Heart right ventricle (tissue), 16 donors: ENCODE measurements around the gene UGT3A1. TPM values are rescaled to one million over a fixed set of nuclear protein-coding genes. Genes with fewer than 3 reads are reported as not detected.

ENCODE experiments used
- ATAC-seq, 8 donors: fragments of 200-7000 bp; cut with Tn5 transposase; one replicate each; pipeline ENCODE4 v1.9.1; 2020; ENCODE audit warnings: mild to moderate bottlenecking in 8 of 8, moderate library complexity in 8 of 8, moderate number of reproducible peaks in 1 of 8
- DNase-seq, 2 donors: peaks; one replicate each; pipeline ENCODE4 v3.0.0-alpha.2; 2020
- H3K27ac ChIP-seq, 10 donors: fragments of 200-600 bp; sonication (generic) in 2 of 10; one replicate each; pipeline versions ENCODE4 v1.5.0 to v1.8.0; 2020 to 2022; ENCODE audit warnings: mild to moderate bottlenecking in 3 of 10
- H3K27me3 ChIP-seq, 7 donors: fragments of 200-600 bp; one replicate each; pipeline ENCODE4 v1.8.0; 2021 to 2022; ENCODE audit warnings: mild to moderate bottlenecking in 2 of 7
- H3K36me3 ChIP-seq, 9 donors: fragments of 200-600 bp; sonication (generic) in 1 of 9; one replicate each; pipeline versions ENCODE4 v1.5.0 to v1.8.0; 2020 to 2022; ENCODE audit warnings: mild to moderate bottlenecking in 2 of 9
- H3K4me1 ChIP-seq, 9 donors: fragments of 200-600 bp; sonication (generic) in 1 of 9; one replicate each; pipeline versions ENCODE4 v1.5.0 to v1.8.0; 2020 to 2022; ENCODE audit warnings: mild to moderate bottlenecking in 4 of 9
- H3K4me3 ChIP-seq, 10 donors: fragments of 200-600 bp; sonication (generic) in 2 of 10; one replicate each; pipeline versions ENCODE4 v1.5.0 to v1.8.0; 2020 to 2022; ENCODE audit warnings: mild to moderate bottlenecking in 7 of 10, moderate library complexity in 2 of 10
- H3K9me3 ChIP-seq, 11 donors: fragments of 200-600 bp in 10 of 11; sonication (generic) in 2 of 11; one replicate each; pipeline versions ENCODE4 v1.5.0 to v1.8.0; 2013 to 2022; ENCODE audit warnings: mild to moderate bottlenecking in 2 of 11, control low read depth in 1 of 11, moderate library complexity in 1 of 11
- CTCF ChIP-seq, 9 donors: fragments of 200-600 bp; sonication (generic) in 2 of 9; IDR thresholded peaks; one replicate each; pipeline versions ENCODE4 v1.5.0 to v1.8.0; 2021 to 2022; ENCODE audit warnings: antibody characterized with exemption in 9 of 9, mild to moderate bottlenecking in 5 of 9, moderate library complexity in 1 of 9
- WGBS, 2 donors: extraction: QIAGEN DNeasy Blood & Tissue Kit; methylation state at CpG; one replicate each; pipeline ENCODE4 v1.1.7; 2013; ENCODE audit warnings: inconsistent platforms in 1 of 2; 5-methylcytosine and 5-hydroxymethylcytosine counted together
- intact Hi-C, 10 donors: fragments of 100-400 bp; cut with DNase I; formaldehyde crosslinking; loops; one replicate each; pipeline versions ENCODE4 v1.11.1 to v1.14.2; 2022
- polyA plus RNA-seq, 2 donors: library from polyadenylated mRNA; stranded (reverse); fragments of 200-250 nt; gene quantifications; one replicate each; pipeline ENCODE4 v1.2.3, GENCODE V29; 2013
- total RNA-seq, 10 donors: library from RNA; stranded (reverse); fragmentation: NEBNext Ultra II Directional in 3 of 10; extraction: Animal tissue kit (Norgen Biotek cat#: 25700) in 3 of 10; gene quantifications; one replicate each; pipeline versions ENCODE4 v1.2.1 to v1.2.4, GENCODE V29; 2021 to 2023
- donor health status: Arrhythmogenic right ventricular cardiomyopathy.
- donor health status: ischemic (EF 13 %, LVEDD 7.1; RV severe dilation, severe dysfunction).
- donor health status: healthy with polysubstance abuse.
- donor health status: DM: no; HTN: yes; CAD: no.
- donor health status: DM: no; HTN: no; CAD: no.
- donor health status: ischemic (EF 25% LVEDD 6.9; RV normal size, moderate dysfunction).
- donor health status: ischemic (EF 25% LVEDD 5.7; RV mildly dilated, moderate dysfunction).
- donor health status: healthy.
- donor health status: DM: yes; HTN: yes; CAD: no.
- donor health status: Ischemic cardiomyopathy.
- donor health status: ischemic (EF 35%, LVEDD 5.7; RV mildly dilated, moderate dysfunction).
- donor health status: nonischemic (EF 11% LVEDD 7.7; RV severe dilation, severe dysfunction).
- donor health status: DM: yes; HTN: yes; CAD: no.
- donor health status: PGD.
- donor health status: ischemic (EF 29% LVEDD 5.4; RV normal size, mild dysfunction).
- donor health status: nonischemic (EF 23%, LVEDD 6.1; RV moderate dilation, normal function).

Gene UGT3A1
- total and polyA plus RNA-seq, 12 donors: not detected

- no peak for TF ChIP-seq CTCF (IDR thresholded peaks at IDR 0.05)
- intact Hi-C loops: no loop called here
- DNase-seq (no peak), ATAC-seq (no peak)
- WGBS, 2 donors: 88 to 92% methylated on average over 6 of the region's 6 CpGs
- H3K4me3 ChIP-seq: no peak overlapping the region
- H3K4me1 ChIP-seq: no peaks in the 10 kb centered on the region
- H3K9me3 ChIP-seq: peaks cover 0 to 8% (median 0%) of the 10 kb centered on the region in 11 donors
- no peaks in the 10 kb centered on the region for H3K36me3 ChIP-seq
- H3K27me3 ChIP-seq: no peaks in the 10 kb centered on the region
- no peak overlapping the region for H3K27ac ChIP-seq
These were observed 87.5 kb downstream of the UGT3A1 start for GRCh38 chr5:35903631-35904203.

- TF ChIP-seq CTCF (IDR thresholded peaks at IDR 0.05): no peak
- Histone ChIP-seq H3K4me3 (no peak overlapping the region), H3K27me3 (no peaks in the 10 kb centered on the region), H3K27ac (no peak overlapping the region), H3K36me3 (no peaks in the 10 kb centered on the region), H3K9me3 (peaks cover 0 to 8% (median 0%) of the 10 kb centered on the region in 11 donors), H3K4me1 (no peaks in the 10 kb centered on the region)
- DNase-seq (no peak), ATAC-seq (no peak)
- intact Hi-C loops: no loop called here
- 75 to 83% methylated on average over 2 of the region's 2 CpGs for WGBS, 2 donors
These were observed 89.0 kb downstream of the UGT3A1 start for GRCh38 chr5:35902046-35902672.

Other genes with a start within 250 kb of the UGT3A1 start
- 10 to 100 TPM in 1 of 10 donors, 1 to 10 TPM in 4, under 1 TPM in 5; 0.37 to 10.6 (median 0.97) TPM for gene IL7R, start 134.5 kb downstream of the UGT3A1 start, total RNA-seq
- gene IL7R, start 134.5 kb downstream of the UGT3A1 start, polyA plus RNA-seq: under 1 TPM; 0.22 to 0.54 TPM
- gene CAPSL, start 52.8 kb downstream of the UGT3A1 start, total RNA-seq: not detected
- gene CAPSL, start 52.8 kb downstream of the UGT3A1 start, polyA plus RNA-seq: not detected
- not detected for gene UGT3A2, start 75.5 kb upstream of the UGT3A1 start, total RNA-seq
- gene UGT3A2, start 75.5 kb upstream of the UGT3A1 start, polyA plus RNA-seq: not detected
- 10 to 100 TPM; 10.9 to 16.5 (median 12.7) TPM for gene LMBRD2, start 160.5 kb upstream of the UGT3A1 start, total RNA-seq
- 1 to 10 TPM; 2.2 to 3.2 TPM for gene LMBRD2, start 160.5 kb upstream of the UGT3A1 start, polyA plus RNA-seq
- 1 to 10 TPM; 3.5 to 9.5 (median 5.6) TPM for gene SKP2, start 160.7 kb upstream of the UGT3A1 start, total RNA-seq
- gene SKP2, start 160.7 kb upstream of the UGT3A1 start, polyA plus RNA-seq: 1 to 10 TPM; 1.5 to 2.1 TPM